RPMI8226 (cell line): ENCODE measurements around the gene RALGAPA2.
"Not testable (repeated sequence)": the region's sequence is repeated elsewhere in the genome, so short reads cannot be mapped to it uniquely, and the experiment has no call there.

Source experiments
- DNase-seq: peaks from one replicate; pipeline ENCODE4 v3.0.0-alpha.2; 2015

Gene RALGAPA2

GRCh38 chr20:20567712-20568111, 144.7 kb downstream of the RALGAPA2 start:
- no peak for DNase-seq

DNA sequence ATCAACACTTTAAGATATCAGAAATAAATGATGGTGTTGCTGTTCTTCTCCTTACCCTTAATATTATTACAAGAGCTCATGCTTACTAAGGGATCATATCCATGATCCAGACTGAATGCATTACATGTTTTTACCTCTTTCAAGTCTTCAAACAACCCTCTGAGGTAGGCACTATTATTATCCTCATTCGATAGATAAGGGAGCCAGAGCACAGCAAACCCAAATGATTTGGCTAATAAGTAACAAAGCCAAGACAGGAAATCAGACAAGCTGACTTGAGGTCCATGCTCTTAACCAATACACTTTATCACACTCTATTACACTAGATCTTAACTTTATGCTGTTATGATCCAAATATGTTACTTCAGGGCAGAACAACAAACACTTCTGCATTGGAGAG, 145.9 kb downstream of the RALGAPA2 start:
- DNase-seq = no peak

GRCh38 chr20:20564279-20564678, 148.2 kb downstream of the RALGAPA2 start:
- DNase-seq = no peak

- DNase-seq = no peak
Observed at GRCh38 chr20:20562507-20562906, 149.9 kb downstream of the RALGAPA2 start.

DNA sequence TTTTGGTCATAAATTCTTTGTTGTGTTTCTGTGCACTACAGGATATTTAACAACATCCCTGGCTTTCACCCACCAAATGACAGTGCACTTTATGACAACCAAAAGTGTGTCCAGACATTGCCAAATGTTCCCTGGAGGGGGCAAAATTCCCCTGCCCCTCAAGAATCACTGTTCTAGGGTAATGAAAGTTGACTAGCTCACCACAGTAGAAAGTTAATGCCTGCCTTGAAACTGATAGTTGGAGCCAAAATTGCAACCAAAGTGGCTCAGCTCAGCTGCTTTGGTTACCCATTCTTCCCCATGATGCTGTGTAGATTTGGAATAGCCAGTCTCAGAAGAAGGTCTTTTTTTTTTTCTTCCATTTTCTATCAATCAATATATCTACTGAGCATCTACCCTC, 150.6 kb downstream of the RALGAPA2 start:
- no peak for DNase-seq

- DNase-seq = no peak
Observed at GRCh38 chr20:20561172-20561571, 151.3 kb downstream of the RALGAPA2 start.

- no peak for DNase-seq
Observed at GRCh38 chr20:20557406-20557805, 155.0 kb downstream of the RALGAPA2 start.

DNA sequence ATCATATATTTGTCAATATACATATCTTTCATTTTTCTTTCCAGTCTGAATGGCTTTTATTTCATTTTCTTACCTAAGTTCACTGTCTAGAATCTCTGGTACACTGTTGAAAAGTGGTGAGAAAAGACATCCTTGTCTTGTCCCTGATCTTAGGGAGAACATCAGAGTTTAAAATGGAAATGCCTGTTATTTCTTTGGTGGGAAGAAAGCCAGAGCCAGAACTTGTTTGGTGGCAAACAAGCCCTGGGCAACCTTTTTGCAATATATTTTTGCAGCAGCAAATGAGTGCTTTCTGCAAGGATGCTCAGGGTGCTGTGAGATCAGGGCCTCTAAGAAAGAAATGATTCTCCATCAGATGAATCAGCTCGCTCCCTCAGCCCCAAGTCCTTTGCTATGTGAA, 156.6 kb downstream of the RALGAPA2 start:
- DNase-seq = no peak

DNA sequence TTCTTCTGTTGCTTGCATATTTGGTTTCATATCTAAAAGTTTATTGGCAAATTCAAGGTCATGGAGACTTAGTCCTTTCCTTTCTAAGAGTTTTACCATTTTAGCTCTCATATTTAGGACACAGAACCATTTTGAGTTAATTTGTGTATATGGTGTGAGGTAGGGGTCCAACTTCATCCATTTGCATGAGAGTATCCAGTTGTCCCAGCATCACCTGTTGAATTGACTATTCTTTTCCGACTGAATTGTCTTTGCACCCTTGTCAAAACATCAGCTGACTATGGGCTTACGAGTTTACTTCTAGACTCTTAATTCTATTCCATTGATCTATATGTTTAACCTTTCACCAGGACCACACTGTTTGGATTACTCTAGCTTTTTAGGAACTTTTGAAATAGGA, 157.5 kb downstream of the RALGAPA2 start:
- DNase-seq = no peak

- no peak for DNase-seq
Observed at GRCh38 chr20:20553541-20553940, 158.9 kb downstream of the RALGAPA2 start.

DNA sequence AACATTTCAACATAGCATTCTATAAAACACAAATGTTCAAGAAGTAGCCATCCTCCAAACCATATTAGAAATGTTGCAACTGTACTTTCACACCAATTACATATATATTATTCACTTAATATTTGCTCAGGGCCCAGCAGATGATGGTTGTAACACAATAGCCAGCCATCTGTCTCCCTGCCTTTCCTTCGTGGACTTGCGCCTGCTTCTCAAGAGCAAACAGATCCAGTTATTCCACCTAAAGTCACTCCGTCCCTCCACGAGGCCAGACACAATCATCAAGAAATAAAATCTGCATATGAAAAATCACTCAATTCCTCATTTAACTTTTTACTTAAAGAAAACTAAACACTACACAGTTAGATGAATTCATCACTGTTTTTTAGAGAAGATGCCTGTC, 160.4 kb downstream of the RALGAPA2 start:
- DNase-seq = no peak

- no peak for DNase-seq
Observed at GRCh38 chr20:20551409-20551808, 161.0 kb downstream of the RALGAPA2 start.

DNA sequence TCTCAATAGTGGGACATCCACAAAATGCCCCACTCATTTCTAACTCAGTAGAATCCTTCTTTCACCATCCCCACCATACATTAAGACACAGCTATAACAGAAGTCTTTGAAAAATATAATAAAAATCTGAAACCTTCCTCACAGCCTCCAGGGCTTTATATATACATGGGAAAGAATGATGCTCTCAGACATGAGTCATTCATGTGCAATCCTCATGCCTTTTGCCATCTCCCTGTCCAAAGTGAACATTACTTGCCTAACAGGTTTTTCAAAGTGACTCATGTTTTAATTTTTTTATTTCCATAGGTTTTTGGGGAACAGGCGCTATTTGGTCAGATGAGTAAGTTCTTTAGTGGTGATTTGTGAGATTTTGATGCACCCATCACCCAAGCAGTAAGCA, 162.7 kb downstream of the RALGAPA2 start:
- no peak for DNase-seq

- no peak for DNase-seq
Observed at GRCh38 chr20:20549267-20549612, 163.2 kb downstream of the RALGAPA2 start.

GRCh38 chr20:20548527-20549266, 163.7 kb downstream of the RALGAPA2 start:
- no peak for DNase-seq

- DNase-seq = no peak
Observed at GRCh38 chr20:20547876-20548266, 164.6 kb downstream of the RALGAPA2 start.

DNA sequence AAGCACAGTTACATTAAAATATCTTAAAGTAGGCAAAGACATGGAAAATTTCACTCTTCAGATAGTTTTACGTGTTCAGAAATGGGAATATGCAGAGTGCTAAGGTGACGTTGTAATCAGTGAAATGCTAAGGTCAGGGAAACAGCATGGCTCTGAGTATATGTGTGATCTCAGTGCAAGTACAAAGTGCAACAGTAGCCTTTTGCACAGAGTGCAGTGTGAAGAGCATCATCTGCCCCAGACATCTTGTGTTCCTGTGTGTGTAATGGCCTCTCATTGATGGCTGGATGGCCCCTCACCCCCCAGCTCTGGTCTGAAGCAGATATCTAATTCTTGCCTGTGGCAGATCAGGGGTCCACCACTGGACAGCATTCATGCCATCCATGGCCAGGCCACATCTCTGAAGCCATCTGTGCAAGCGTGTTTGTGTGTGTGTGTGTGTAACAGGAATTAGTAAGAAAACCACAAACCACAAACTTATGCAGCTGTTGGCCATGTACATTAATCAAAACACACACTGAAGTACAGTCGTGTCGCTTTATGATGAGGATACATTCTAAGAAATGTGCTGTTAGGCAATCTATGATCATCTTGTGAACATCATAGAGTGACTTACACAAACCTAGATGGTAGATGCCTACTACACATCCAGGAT, 165.1 kb downstream of the RALGAPA2 start:
- DNase-seq = no peak

- DNase-seq = no peak
Observed at GRCh38 chr20:20546402-20546801, 166.0 kb downstream of the RALGAPA2 start.

GRCh38 chr20:20543348-20543747, 169.1 kb downstream of the RALGAPA2 start:
- not testable (repeated sequence) for DNase-seq

GRCh38 chr20:20536240-20536933, 176.1 kb downstream of the RALGAPA2 start:
- no peak for DNase-seq

DNA sequence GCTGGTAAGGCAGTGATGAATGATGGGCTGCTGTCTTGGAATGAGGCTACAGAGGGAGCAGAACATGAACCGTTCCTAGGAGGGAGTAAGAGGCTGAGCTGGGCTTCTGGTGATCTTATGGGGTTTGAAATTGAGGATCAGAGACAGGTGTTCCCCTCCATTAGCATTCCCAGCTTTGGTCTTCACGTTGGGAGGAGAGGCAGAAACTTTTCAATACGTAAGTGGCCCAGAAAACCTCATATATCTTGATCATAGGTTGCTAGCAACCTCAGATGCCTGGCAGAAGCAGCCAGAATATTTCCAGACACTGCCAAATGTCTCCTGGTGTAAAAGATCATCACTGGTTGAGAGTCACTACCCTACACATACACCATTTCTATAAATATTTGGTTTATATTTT, 177.4 kb downstream of the RALGAPA2 start:
- no peak for DNase-seq

DNA sequence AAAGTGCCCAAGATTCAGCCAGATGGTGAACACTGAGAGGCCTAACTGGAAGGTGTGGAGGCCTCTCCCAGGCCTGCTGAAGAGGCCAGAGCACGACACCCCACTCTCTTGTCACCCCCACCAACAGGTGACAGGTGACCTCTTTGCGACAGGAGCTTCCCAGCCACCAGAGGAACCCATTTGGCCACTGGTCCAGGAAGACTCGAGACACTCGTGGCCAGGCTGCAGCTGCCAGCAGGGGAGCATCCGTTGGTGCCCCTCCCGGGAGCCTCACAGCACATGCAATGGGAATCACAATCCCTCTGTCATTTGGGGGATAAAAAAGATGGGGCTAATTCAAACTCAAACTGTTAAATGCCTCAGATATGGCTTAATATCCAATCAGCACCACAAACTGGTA, 181.2 kb downstream of the RALGAPA2 start:
- no peak for DNase-seq

DNA sequence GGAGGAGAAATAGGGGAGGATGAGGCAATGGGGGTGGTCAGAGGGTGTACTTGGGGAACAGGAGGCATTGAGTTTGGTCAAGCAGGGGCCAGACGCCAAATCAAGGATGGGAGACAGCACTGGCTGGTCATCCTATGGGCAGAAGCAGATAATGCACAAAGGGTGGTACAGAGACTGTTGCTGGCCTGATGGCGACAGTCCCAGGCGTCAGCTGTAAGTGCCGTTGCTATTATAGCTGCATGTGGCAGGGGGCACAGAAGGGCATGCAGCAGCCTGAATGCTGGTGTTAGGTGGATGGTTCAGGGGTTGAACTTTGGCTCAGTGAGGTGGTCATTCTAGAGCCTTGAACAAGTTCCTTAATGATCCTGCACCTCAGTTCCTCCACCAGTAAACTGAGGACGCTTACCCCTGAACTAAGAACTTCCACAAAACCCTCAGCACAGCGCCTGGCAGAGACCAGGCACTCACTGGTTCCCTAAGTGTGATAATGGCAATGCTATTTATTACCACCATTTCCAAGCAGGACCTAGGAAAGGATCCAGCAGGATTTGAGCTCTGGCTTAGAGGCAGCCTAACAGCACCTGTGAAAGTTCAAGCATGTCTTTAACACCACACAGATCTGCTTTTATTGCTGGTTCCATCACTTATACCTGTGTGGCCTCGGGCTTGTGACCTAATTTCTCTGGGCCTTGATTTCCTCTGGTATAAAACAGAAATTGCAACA, 181.9 kb downstream of the RALGAPA2 start:
- no peak for DNase-seq

DNA sequence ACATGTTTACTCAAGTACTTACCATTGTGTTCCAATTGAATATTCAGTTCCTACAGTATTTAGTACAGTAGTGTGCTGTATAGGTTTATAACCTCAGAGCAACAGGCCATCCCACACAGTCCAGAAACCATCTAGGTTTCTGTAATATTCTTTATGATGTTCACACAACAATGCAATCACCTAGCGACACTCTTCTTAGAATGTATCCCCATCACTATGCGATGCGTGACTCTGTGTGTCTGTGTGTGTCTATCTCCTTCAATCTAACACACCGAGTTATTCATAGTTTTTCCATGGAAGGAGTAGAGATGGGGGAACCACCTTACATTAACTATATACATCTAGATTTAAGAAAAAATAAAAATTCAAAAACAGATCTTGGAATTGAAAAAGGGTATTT, 182.8 kb downstream of the RALGAPA2 start:
- DNase-seq = no peak
